ENCODE data around the gene NAT9. TPM values are rescaled to one million over a fixed set of nuclear protein-coding genes. Genes with fewer than 3 reads are reported as not detected.
A peak's percentile ranks its signal among the peaks of the same experiment; 100 is the strongest.

NAT9 gene
- total and polyA plus RNA-seq, 2 donors (not counting 1 experiment from before 2014, with no cell fraction given) = 66.6 to 73.6 TPM

- Histone ChIP-seq H3K4me1 (ENCODE audit: control insufficient read depth in 2 of 2, insufficient read depth in 2 of 2, low read length in 2 of 2) (peaks cover 40 to 58% of the 10 kb centered on the region in 2 donors), H3K9me3 (ENCODE audit: control extremely low read depth in 1 of 3, control insufficient read depth in 2 of 3, insufficient read depth in 1 of 3, low read length in 2 of 3) (no peaks in the 10 kb centered on the region), H4K20me1 (ENCODE audit: control insufficient read depth, insufficient read depth, low read length, poor library complexity, severe bottlenecking) (no peaks in the 10 kb centered on the region), H3K36me3 (replicated peaks in 1 of 2; ENCODE audit: control extremely low read depth in 1 of 2, control insufficient read depth in 1 of 2, extremely low read depth in 1 of 2, insufficient read depth in 2 of 2, low read length in 1 of 2) (no peaks in the 10 kb centered on the region), H3K27me3 (replicated peaks in 1 of 4; ENCODE audit: control extremely low read depth in 1 of 4, control insufficient read depth in 3 of 4, insufficient read depth in 4 of 4, low read length in 3 of 4) (peaks cover 0 to 3% (median 0%) of the 10 kb centered on the region in 4 experiments), H2AFZ (ENCODE audit: insufficient read depth, low read depth, low read length, poor library complexity, severe bottlenecking) (peak within 1 kb of the TSS; percentile 92), H3K4me2 (replicated peaks; ENCODE audit: low read depth, low read length, poor library complexity, severe bottlenecking) (peak within 1 kb of the TSS; percentile 98), H3K4me3 (ENCODE audit: control extremely low read depth in 1 of 5, extremely low read depth in 1 of 5, insufficient read depth in 1 of 5, low read depth in 2 of 5, low read length in 4 of 5) (peak within 1 kb of the TSS; percentile 38 to 91 (median 75)), H3K9ac (ENCODE audit: low read length) (peak within 1 kb of the TSS; percentile 80), H3K27ac (ENCODE audit: low read length in 2 of 2) (peak within 1 kb of the TSS; percentile 52 to 74), H3K79me2 (ENCODE audit: control insufficient read depth, insufficient read depth, low read length) (peaks cover 35% of the 10 kb centered on the region)
- under 1% methylated on average over 62 of the region's 67 CpGs for WGBS (ENCODE audit: insufficient coverage)
- Mint-ChIP-seq H3K27ac (peak within 1 kb of the TSS; percentile 98), H3K4me1 (peaks cover 42% of the 10 kb centered on the region), H3K9me3 (ENCODE audit: insufficient read depth) (no peaks in the 10 kb centered on the region), H3K27me3 (no peaks in the 10 kb centered on the region), H3K4me3 (peak within 1 kb of the TSS; percentile 87)
- ChIA-PET CTCF (interaction anchor here (0.6 to 5.6 kb wide), 55 partner anchors 9 to 1501 kb away, joined by 3 to 344 read pairs (median 5); partner anchors contain the start of genes CD300H, FDXR and GRIN2C), POLR2A (interaction anchor here (0.9 to 3.9 kb wide), 9 partner anchors 10 to 136 kb away, joined by 3 to 55 read pairs (median 5); partner anchors contain the start of genes FDXR and NAT9)
- TF ChIP-seq EZH2 (IDR thresholded peaks at IDR 0.05; ENCODE audit: borderline replicate concordance, insufficient read depth, low read depth, low read length, poor library complexity, severe bottlenecking) = no peak
- TF ChIP-seq CTCF (IDR thresholded peaks at IDR 0.05) = peak; percentile 68
- intact Hi-C loops (cut with micrococcal nuclease) = loop anchor here (1.0 to 5.0 kb wide), 4 partner anchors 41 to 170 kb away; partner anchors contain the start of gene NAT9
- DNase-seq (peak; percentile 91), ATAC-seq (ENCODE audit: low read depth) (peak; percentile 76)
Measured at GRCh38 chr17:74736513-74737298, 39.4 kb downstream of the NAT9 start, which contains the start of gene RAB37. Gene RAB37 (plus strand): TSS chr17:74737256. CDS start chr17:74737273, 17 bp downstream.

Data from B cell (primary cell).